NCI-H1694 (cell line): ENCODE results near the gene SPINT2.

ENCODE experiments used
- DNase-seq: peaks from one replicate; lab custom pipeline; 2025; lab: John Stamatoyannopoulos, UW

SPINT2 gene

DNA sequence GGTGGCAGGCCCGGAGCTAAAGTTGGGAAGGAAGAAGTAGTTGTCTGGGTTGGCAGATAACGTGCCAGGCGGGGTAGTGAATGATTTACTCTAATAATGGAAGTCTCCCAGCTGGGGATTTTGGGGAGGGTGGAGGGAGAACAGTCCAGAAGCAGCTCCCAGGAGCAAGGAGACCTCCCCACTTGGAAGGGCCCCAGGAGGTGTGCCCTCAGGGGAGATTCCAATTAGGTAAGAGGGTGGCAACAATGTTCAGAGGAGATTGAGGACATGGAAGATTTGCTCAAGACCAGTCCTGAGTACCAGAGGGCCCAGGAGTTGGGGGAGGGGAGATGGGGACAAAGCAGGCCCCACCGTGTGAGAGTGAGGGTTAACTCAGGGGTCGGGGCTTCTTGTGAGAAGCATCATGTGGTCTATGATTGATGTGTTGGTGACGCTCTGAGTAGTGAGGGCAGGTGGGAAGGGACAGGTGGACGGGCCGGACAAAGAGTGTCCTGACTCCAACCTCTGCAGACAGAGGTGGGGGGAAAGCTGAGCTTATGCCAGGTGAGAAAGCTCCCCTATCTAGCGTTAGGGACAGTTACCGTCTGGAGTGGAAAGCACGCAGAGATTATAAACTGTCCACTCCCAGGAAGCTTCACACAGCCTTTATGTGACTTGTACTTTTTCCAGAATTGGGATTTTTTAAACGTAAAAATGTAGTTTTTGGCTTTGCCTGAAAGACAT, 3.5 kb downstream of the SPINT2 start:
- DNase-seq = no peak

DNA sequence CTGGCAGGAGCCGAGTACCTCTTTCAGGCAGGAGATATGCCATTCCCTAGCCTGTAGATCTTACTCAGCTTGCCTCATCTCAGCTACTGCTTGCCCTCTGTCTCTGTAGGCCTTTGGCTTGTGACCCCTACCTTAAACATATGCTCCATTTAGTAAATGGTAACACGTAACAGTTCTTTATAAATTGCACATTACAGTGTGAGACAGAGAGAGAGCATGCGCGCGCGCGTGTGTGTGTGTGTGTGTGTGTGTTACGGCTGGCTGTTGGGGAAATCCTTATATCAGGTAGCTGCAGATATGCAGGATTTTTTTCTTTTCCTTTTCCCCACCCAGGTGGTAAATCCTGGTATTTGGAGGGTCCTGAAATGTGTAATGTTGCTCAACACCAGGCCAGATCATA, 4.2 kb downstream of the SPINT2 start:
- DNase-seq = no peak

DNA sequence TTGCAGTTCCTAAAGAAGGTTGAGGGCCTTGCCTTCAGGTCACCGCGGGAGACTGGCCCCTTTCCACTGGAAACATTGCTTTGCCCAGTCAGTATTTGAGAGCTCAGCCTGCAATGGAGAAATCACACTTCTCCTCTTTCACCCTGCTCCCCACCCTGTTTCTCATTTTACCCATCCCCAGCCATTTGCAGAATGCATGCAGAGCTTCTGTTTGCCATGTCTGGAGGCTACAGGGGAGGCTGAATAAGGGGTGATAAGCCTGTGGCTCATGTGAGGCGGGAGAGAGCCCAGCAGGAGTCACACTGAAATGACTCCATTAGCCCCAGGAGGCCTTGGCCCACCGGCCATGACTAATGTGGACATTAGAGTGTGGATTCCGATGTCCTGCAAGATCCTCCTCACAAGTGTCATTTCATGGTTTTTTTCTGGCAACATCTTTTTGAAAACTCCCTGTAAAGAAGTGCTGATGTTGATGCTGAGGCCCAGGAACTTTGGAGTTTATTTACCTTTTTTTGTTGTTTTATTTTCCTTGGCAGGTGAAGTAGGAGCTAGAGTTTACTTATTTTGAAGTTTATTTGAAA, 6.3 kb downstream of the SPINT2 start:
- no peak for DNase-seq

DNA sequence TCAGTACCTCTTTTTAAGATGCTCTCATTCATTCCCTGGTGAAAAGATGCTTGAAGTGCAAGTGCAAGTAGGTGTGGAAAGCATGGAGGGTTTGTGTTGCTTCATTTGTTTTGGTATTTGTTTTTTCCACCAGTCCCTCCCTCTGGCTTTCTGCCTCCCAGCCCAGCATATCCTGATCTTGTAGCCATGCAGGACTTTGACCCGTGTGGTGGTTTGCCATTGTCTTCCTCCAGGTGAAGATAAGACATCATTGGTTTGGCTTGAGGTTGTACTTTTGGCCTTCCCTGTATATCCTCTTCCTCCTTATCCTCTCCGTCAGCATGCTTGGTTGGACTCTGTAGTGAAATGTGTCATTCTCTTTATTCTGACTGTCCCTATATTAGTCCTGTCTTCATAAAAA, 9.1 kb downstream of the SPINT2 start:
- no peak for DNase-seq

DNA sequence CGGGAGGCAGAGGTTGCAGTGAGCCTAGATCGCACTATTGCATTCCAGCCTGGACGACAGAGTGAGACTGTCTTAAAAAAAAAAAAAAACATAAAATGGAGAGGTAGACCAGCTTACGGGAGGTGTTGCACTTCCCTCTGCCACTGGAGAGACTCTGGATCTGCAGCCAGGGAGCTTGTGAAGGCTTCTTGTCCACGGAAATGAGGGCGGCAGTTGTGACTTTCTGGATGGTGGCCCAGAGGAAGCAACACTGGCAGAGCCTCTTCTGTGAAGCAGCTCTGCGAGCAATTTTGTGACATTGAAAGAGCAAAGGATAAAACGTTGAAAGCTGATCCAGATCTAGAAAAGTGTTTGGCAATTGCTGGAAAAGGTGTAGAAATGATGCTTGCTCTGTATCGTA, 10.4 kb downstream of the SPINT2 start:
- no peak for DNase-seq

DNA sequence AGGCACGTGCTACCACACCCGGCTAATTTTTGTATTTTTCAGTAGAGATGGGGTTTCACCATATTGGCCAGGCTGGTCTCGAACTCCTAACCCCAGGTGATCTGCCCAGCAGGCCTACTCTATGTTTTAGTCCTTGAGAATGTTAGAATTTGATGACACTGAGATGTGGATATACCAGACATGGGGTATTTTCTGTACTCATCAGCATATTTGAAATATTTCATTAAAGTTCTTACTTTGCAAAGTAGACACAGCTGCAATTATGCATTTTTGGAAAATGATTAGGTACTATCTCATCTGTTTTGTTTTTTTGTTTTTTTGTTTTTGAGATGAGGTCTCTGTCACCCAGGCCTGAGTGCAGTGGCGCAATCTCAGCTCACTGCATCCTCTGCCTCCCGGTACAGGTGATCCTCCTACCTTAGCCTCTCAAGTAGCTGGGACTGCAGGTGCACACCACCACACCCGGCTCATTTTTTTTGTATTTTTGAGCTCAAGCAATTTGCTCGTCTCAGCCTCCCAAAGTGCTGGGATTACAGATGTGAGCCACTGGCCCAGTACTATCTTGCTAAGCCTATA, 12.7 kb downstream of the SPINT2 start:
- no peak for DNase-seq

DNA sequence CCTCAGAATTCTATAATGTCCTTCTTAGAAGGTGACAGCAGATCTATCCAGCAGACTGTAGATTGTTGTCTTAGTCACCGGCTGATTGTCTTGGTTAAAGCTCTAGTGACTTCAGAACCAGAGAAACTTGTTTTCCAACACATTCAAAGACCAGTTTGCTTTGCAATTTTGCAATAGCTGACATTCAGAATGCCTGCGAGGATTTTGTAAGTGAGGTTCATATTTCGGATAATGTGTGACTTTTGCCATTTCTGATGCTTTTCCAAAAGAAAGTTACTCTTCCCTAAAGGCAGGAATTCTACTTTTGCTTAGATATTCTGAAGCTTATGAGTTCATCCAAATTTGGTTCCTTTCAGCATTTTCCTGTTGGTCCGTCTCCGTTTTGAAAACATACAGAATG, 13.2 kb downstream of the SPINT2 start:
- no peak for DNase-seq

DNA sequence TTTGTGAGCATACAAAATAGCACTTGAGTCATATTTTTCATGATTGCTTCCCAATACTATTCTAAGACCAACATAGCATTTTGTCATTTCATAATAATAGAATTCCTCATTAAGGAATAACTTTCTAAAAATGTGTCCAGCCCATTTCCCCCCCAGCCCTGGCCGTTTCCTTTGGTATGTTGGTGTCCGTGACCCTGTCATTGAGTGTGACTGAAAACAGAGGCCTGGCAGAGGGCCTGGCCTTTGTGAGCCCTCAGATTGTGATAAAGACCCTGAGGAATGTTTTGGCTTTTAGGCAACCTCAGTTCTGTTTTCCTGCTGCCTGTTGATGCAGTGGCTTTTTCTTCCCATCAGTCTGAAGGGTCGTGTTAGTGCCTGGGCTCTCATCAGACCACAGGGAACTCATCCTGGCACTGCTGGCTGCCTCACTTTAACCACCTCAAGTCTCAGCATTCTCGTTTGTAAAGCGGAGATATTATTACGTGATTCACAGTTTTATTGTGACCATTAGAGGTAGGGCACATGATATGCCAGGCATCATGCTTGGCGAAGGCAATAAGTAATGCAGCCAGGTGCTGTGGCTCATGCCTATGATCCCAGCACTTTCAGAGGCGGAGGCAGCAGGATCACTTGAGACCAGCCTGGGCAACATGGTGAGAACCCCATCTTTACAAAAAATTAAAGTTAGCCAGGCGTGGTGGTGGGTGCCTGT, 13.8 kb downstream of the SPINT2 start:
- no peak for DNase-seq

DNA sequence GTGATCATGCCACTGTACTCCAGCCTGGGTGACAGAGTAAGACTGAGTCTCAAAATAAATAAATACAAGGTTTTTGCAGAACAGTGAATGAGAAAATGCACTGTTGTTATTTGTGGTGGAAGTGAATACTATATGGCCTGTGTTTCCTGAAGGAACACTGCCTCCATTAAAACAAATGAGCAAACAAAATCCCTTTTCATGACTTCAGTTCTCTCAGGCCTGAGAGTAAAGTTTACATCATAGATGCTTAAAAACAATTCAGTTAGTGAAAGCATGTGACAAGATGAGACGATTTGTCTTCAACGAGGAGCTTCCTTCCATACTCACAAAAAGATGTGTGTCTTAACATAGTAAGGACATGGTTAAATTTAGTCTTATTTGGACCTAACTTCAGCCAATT, 14.4 kb downstream of the SPINT2 start:
- no peak for DNase-seq

DNA sequence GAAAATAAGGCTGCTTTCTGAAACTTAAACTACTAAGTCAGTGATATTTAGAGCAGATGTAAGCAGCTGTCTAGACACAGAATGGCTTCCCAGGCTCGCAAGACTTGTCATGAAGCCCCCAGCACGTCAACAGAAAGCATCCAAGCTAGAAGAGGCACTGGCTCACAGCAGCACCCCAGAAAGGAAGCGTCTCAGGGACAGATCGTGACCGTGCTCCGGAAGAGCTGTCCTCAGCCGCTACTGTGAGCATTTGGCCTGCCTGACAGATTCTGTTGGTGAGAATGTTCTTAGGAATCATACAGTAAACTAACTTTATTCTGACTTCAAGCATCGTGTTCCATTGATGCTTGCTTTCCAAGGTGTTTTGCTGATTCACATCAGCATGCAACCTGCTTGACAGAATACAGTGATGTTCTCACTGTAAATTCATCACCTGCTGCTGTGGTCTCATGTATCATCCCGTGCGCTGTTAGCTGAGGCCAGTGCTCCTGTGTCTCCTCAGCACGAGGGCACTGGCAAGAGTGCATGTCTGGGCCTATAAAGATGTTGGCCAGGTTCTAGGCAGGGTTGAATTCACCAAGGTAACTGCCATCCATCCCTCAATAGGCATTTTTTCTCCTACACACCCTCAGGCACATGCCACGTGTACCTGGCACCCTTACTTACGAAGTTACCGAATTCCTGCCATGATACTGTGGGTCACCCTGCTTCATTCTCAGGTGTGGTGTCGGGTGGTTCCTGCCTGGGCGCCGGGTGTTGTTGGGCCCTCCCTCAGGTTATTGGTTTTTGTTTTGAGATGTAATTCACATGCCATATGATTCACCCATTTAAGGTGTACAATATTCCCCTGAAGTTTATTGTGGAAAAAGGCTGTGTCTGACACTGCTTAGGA, 15.9 kb downstream of the SPINT2 start:
- no peak for DNase-seq

DNA sequence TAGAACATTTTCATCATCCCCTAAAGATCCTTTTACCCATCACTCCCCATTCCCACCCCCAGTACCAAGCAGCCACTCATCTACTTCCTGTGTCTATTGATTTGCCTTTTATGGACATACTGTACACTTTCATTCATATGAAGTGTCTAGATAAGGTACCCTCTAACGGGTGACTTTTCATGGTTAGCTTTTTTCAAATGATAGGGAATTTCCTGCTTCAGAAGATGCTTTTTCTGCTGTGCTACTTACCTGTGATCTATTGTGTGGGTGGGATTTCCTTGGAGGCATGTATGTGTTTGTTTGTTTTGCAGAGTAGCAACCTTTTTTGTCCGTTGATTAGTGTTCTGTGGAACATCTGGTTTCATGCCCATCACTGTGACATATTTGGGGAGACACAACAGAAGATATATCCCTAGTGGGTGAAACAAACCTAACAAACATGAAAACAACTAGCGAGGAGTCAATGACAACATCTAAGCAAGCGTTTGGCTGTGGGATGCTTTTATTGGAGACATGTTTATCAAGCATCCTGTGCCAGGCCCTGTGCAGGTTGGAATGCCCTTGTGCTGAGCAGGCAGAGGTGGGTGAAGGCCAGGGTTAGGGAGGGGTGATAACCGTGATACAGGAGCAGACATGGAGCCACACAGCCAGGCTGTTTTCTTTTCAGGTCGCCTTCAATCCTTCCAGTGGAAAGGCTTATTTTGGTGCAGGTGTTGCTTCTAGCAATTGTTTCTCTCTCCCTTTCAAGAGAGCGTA, 17.6 kb downstream of the SPINT2 start:
- no peak for DNase-seq

DNA sequence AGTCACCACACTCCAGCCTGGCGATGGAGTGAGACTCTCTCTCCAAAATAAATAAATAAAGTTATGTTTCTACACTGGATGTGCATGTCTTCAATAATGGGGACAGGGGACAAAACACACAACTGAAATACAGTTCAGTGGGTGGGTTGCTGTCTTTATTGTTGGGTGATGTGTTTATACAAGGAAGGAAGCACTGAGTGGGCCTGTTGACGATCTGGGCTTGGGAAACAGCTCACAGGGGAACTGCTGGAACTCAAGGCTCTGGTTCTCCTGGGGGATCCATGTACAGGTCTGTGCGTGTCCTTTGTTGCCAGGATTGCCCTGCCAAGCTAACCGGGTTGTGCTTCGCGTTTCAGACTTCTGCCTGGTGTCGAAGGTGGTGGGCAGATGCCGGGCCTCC, 18.9 kb downstream of the SPINT2 start:
- DNase-seq = no peak

DNA sequence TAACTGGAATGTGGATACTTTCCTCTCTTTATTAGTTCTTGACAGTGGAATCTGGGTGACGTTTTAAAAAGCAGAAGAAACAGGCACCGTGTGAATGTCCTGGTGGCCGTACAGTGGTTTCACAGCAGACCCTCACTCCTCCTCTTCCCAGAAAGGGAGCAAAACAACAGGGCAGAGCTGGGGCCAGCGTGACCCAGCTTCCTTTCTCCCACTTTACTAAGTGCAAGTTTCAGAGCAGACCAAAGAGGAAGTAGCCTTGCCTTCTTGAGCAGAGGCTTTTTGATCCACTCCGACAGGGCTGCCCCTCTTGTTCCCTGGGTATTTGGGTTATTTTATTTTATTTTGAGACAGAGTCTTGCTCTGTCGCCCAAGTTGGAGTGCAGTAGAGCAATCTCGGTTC, 20.0 kb downstream of the SPINT2 start:
- DNase-seq = no peak

DNA sequence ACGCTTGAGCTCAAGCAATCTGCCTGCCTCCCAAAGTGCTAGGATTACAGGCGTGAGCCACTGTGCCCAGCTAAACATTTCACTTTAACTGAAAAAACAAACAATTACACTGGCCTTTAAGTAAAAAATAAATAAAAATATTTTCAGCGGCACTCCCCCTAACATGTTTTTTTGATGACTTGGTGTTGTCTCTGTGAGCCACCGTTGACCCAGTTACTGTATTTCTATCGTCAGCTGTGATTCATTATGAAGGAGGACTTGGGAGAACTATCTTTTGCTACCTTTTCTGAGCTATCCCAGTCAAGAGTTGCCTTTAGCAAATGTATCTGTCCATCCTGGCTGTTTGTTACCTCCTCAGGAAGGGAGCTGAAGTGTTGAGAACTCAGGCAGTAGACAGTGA, 21.2 kb downstream of the SPINT2 start:
- DNase-seq = no peak

DNA sequence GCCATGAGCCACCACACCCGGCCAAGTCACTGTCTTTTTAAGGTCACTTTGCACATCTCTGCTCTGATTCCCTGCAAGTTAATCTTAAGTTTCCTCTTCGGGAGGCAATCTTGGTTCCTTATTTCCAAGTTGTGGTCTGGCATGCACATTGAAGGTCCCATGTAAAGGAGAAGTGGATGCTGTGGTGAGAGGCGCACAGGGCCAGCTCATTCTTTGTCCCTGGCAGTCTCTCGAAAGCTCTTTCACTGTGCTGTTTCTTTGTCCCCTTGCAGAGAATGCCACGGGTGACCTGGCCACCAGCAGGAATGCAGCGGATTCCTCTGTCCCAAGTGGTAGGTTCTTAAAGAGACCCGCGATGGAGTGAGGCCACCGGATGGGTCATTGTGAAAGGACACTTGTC, 23.2 kb downstream of the SPINT2 start:
- no peak for DNase-seq

DNA sequence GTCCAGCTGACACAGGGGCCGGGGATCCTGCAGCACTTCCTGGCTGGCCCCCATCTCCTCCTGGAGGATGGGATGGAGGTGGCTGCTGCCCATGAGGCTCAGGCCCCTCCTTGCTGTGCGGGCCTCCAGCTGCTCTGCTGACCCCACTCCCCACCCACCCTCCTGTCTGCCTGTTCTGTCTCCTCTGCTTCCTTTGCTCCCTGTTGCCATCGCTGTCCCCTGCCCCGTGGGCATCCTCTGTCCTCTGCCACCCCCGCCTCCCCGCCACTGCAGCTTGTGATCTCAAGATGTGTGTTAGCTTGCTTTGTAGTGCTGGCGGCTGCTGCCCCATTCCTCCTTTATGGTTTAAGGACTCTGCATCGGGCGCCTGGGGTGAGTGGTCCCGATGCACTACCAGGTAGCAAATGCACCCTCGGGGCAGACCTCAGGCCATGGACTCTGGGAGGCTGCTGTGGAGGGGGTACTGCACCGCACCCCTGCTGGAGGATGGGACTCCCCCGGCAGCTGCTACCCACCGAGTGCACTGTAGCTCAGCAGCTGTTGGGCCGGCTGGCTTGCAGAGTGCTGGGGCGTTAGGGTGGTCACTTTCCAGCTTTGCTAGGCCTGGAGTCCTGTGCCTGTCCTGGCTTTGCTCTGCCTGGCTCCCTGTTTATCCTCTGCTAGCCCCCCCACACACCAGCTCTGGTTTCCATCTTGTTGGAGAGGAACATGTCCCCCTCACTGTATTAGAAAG, 23.9 kb downstream of the SPINT2 start:
- no peak for DNase-seq

DNA sequence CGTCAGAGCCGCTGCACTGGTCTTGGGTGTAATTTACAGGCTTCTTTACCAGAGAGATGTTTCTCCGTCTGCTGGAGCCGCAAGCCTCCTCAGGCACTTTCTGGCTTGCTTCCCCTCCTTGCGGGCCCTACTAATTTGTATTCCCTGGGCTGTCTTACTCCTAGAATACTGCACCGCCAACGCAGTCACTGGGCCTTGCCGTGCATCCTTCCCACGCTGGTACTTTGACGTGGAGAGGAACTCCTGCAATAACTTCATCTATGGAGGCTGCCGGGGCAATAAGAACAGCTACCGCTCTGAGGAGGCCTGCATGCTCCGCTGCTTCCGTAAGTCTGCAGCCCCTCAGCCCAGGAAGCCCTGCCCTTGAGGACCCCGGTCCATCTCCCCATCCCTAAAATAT, 25.6 kb downstream of the SPINT2 start:
- no peak for DNase-seq

DNA sequence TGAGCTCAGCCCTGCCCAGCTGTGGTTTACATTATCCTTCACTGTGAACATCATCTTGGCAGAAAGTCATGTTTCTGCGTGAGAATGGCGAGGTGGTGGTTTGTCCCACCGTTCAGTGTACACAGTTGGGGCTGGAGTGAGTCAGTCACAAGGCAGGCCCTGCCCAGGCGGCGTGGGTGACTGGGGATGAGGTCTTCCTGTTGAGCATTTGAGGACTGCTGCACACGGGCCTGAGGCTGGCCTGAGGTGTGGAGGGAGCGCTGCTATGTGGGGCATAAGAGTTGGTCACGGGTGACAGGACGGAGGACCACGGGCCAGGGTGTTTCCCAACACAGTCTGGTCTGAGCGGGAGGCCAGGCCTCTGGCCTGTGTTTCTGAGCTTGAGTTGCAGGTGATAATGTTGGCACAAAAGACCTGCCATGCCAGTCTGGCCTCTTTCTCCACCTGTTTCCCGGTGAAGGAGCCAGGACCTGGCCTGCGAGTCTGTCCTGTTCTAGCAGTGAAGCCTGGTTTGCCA, 26.3 kb downstream of the SPINT2 start:
- DNase-seq = no peak

DNA sequence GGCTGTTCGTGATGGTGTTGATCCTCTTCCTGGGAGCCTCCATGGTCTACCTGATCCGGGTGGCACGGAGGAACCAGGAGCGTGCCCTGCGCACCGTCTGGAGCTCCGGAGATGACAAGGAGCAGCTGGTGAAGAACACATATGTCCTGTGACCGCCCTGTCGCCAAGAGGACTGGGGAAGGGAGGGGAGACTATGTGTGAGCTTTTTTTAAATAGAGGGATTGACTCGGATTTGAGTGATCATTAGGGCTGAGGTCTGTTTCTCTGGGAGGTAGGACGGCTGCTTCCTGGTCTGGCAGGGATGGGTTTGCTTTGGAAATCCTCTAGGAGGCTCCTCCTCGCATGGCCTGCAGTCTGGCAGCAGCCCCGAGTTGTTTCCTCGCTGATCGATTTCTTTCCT, 27.5 kb downstream of the SPINT2 start:
- no peak for DNase-seq

DNA sequence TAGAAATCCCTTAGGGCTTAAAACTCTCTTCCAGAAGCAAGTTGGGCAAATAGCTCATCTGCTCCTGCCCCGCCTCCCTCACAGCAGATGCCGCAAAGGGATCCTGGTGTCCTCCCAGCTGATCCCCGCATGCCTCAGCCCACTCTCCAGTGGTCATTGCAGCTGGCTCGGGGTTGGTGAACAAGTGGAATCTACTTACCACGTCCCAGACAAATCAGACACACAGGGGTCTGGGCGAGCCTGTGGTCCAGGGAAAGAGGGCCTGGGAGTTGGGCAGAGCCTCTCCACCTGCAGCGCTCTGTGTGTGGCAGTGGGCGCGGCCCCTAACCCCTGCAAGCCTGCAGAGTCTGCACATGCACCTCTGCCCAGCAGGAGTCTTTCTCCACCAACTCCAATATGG, 28.9 kb downstream of the SPINT2 start:
- no peak for DNase-seq

DNA sequence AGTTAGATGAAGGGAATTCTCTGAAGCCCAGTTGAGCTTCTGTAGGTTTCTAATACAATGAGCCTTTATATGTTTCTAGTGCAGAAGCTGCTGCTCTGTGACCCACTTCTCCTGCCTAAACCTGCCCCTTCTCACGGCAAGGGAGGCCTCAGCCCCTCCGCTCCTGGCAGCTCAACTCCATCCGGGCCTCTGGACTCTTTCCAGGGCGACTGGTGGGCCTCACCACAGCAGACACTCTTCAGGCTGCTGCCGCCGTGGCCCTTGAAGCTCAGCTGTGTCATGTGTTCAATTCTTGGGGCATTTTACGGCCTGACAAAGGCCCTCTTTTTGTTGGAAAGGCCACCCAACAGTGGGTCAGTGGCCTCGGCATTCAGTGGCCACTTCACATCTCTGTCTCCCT, 29.7 kb downstream of the SPINT2 start:
- DNase-seq = no peak
